ENCODE measurements around the gene EMP3. TPM values are rescaled to one million over a fixed set of nuclear protein-coding genes. Genes with fewer than 3 reads are reported as not detected.

Gene EMP3
- total RNA-seq, 1 donor from 2014 or later: 6.5 TPM

DNA sequence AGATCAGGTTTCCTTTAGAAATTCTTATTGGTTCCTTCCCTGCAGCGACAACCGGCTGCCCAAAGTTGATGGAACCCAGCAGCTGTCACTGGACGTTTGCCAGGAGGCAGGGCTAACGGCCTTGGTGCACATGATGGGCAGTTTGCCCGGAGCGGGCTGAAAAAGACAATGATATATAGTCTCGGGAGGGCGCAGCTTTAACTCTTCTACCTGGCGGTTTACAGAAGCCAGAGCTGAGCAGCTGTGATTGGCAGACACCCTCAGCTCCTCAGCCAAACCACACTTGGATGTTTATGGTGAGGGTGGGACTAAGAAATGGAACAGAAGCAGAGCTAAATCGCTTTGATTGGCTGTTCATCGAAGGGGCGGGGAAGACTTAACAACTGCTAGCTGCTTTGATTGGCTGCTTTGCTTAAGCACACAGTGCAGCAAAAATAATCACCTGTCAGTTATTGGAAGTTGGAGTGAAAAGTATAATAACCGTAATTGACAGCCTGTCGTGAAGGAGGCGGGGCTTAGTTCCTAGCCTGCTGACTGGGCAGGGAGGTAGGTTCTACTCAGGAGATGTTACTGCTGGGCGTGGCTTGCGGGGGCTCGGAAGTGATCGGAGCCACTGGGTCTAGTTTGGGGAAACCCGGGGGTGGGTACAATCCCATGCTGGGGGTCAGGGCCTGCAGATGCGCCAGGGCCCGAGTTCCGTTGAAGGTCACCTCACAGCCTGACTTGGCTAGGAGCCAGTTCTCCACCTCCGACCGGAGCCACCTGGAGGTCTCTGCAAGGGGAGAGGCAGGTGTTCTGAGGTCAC is 7.5 kb downstream of the EMP3 start:
- TF ChIP-seq, protein P1, sequence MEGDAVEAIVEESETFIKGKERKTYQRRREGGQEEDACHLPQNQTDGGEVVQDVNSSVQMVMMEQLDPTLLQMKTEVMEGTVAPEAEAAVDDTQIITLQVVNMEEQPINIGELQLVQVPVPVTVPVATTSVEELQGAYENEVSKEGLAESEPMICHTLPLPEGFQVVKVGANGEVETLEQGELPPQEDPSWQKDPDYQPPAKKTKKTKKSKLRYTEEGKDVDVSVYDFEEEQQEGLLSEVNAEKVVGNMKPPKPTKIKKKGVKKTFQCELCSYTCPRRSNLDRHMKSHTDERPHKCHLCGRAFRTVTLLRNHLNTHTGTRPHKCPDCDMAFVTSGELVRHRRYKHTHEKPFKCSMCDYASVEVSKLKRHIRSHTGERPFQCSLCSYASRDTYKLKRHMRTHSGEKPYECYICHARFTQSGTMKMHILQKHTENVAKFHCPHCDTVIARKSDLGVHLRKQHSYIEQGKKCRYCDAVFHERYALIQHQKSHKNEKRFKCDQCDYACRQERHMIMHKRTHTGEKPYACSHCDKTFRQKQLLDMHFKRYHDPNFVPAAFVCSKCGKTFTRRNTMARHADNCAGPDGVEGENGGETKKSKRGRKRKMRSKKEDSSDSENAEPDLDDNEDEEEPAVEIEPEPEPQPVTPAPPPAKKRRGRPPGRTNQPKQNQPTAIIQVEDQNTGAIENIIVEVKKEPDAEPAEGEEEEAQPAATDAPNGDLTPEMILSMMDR (IDR thresholded peaks at IDR 0.05; ENCODE audit: partially characterized antibody, unreplicated experiment): no peak
- DNase-seq: peak; percentile 74
- peak overlapping the region; percentile 85 for H3K4me3 Mint-ChIP-seq (ENCODE audit: unreplicated experiment)
- H3K27ac Mint-ChIP-seq (ENCODE audit: unreplicated experiment): peak overlapping the region; percentile 96
- H3K36me3 Mint-ChIP-seq (ENCODE audit: unreplicated experiment): no peaks in the 10 kb centered on the region
- peaks cover 16% of the 10 kb centered on the region for H3K9me3 Mint-ChIP-seq (ENCODE audit: unreplicated experiment)
- H3K27me3 Mint-ChIP-seq (ENCODE audit: unreplicated experiment): peaks cover 5% of the 10 kb centered on the region
- peaks cover 16% of the 10 kb centered on the region for H3K4me1 Mint-ChIP-seq (ENCODE audit: low read depth, unreplicated experiment)

DNA sequence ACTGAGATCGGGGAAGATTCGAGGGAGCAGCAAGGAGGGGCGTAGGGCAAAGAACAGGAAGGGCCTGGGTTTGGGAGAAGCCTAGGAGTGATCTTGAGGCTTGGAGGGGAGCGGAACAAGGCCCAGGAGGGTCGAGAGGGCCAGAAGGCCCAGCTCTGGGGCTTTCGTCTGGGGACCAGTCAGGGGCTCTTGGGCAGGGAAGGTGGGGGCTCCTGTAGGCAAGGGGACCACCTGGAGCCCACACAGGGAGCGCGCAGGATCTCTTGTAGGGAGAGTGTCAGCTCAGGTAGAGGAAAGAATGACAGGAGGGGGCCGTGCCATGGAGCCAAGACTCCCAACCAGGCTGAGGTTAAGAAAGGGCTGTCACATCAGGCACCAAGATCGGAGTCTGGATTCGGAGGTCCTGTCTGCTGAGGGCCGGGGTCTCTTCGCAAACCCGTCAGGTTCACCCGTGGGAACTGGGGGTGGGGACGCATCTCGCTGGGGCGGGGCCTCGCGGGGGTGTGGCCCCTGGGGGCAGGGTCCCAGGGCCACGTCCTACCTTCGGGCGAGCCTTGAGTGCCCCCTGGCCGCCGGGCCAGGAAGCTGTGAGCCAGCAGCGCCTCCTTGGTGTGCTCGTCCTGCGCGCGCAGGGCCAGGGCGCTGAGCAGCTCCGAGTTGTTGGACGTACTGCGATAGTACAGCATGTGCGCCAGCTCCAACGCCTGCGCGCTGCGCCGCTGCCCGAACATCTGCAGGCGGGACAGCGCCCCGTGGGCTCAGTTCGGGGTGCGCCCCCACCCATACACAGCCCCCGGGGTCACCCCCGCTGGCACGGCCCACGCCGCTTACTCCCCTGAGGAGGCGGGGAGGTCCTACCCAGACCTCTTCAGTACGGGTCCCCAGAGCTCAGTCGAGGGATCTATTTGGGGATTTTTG is 8.4 kb downstream of the EMP3 start:
- peak overlapping the region; percentile 85 for H3K4me3 Mint-ChIP-seq (ENCODE audit: unreplicated experiment)
- TF ChIP-seq, protein P1 (IDR thresholded peaks at IDR 0.05; ENCODE audit: partially characterized antibody, unreplicated experiment): peak; percentile 77
- peak overlapping the region; percentile 96 for H3K27ac Mint-ChIP-seq (ENCODE audit: unreplicated experiment)
- no peaks in the 10 kb centered on the region for H3K36me3 Mint-ChIP-seq (ENCODE audit: unreplicated experiment)
- H3K9me3 Mint-ChIP-seq (ENCODE audit: unreplicated experiment): peaks cover 14% of the 10 kb centered on the region
- H3K27me3 Mint-ChIP-seq (ENCODE audit: unreplicated experiment): peaks cover 7% of the 10 kb centered on the region
- peak; percentile 82 for DNase-seq
- H3K4me1 Mint-ChIP-seq (ENCODE audit: low read depth, unreplicated experiment): peaks cover 22% of the 10 kb centered on the region

DNA sequence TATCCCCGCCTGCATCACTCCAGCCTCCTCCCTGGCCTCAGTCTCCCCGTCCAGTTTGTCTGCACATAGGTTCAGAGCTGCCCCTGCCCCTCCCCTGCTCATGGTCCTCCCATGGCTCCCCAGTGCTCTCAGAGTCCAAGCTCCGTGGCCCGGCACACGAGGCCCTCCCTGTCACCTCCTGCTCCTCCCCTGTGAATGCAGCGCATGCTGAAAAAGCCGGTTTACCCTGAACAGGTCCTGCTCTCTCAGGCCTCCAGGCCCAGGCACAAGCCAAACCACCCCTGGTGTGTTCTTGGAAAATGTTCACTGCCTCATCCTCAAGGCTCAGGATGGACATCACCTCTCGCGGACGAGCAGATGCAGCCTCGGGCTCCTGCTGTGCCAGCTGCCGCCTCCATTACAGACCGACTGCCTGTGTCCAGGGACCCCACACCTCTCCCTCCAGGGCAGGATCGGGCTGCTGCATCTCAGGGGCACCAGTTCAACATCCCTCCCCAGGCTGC is 13.0 kb downstream of the EMP3 start:
- Mint-ChIP-seq H3K4me3 (ENCODE audit: unreplicated experiment) (no peak overlapping the region), H3K27ac (ENCODE audit: unreplicated experiment) (peak overlapping the region; percentile 48), H3K4me1 (ENCODE audit: low read depth, unreplicated experiment) (peaks cover 11% of the 10 kb centered on the region), H3K27me3 (ENCODE audit: unreplicated experiment) (peaks cover 2% of the 10 kb centered on the region), H3K36me3 (ENCODE audit: unreplicated experiment) (no peaks in the 10 kb centered on the region), H3K9me3 (ENCODE audit: unreplicated experiment) (peaks cover 8% of the 10 kb centered on the region)
- no peak for DNase-seq
- TF ChIP-seq, protein P1 (IDR thresholded peaks at IDR 0.05; ENCODE audit: partially characterized antibody, unreplicated experiment): no peak

DNA sequence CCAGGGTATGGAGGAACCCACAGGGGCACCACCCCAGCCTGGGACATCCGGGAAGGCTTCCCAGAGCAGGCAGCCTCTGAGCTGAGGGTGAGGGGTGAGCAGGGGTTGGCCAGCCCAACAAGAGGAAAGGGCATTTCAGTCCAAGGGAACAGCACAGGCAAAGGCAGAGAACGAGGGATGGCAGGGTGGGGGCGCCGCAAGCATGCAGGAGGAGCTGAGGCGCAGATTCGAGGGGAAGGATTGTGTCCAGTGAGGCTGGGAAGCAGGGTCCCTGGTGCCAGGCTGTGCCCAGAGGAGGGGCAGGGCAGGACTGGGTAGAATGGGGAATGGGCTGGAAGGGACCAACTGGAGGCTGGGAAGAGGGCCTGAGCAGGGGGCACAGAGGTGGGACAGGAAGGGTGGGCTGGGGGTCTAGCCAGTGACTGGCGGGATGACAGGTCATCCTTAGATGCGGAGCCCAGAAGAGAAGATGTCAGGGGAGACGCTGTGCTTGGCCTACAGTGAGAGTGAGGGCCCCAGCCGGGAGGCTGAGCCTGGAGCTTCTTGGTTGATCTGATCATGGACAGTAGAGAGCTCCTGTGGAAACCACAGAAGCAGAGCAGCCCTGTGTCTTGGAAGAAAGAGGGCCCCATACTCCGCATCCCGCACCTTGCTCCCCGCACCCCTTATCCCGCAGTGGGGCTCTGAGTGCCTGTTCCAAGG is 13.6 kb downstream of the EMP3 start:
- no peak for DNase-seq

More for the DNA sequence above, 13.6 kb downstream of the EMP3 start:
- peaks cover 2% of the 10 kb centered on the region for H3K27me3 Mint-ChIP-seq (ENCODE audit: unreplicated experiment)
- no peaks in the 10 kb centered on the region for H3K36me3 Mint-ChIP-seq (ENCODE audit: unreplicated experiment)
- H3K4me1 Mint-ChIP-seq (ENCODE audit: low read depth, unreplicated experiment): peaks cover 9% of the 10 kb centered on the region
- H3K9me3 Mint-ChIP-seq (ENCODE audit: unreplicated experiment): peaks cover 8% of the 10 kb centered on the region
- peak overlapping the region; percentile 30 for H3K4me3 Mint-ChIP-seq (ENCODE audit: unreplicated experiment)
- H3K27ac Mint-ChIP-seq (ENCODE audit: unreplicated experiment): no peak overlapping the region
- TF ChIP-seq, protein P1 (IDR thresholded peaks at IDR 0.05; ENCODE audit: partially characterized antibody, unreplicated experiment): no peak
